HG03342 (cell line): ENCODE measurements around the gene SSC4D.
"Not testable (repeated sequence)": the region's sequence is repeated elsewhere in the genome, so short reads cannot be mapped to it uniquely, and the experiment has no call there.

Experiments
- ATAC-seq: cut with Tn5 transposase; IDR thresholded peaks from one replicate; pipeline ENCODE4 v1.9.1; 2021; ENCODE audit warnings: mild to moderate bottlenecking, moderate library complexity; ENCODE audit not compliant: unreplicated experiment

Gene SSC4D

DNA sequence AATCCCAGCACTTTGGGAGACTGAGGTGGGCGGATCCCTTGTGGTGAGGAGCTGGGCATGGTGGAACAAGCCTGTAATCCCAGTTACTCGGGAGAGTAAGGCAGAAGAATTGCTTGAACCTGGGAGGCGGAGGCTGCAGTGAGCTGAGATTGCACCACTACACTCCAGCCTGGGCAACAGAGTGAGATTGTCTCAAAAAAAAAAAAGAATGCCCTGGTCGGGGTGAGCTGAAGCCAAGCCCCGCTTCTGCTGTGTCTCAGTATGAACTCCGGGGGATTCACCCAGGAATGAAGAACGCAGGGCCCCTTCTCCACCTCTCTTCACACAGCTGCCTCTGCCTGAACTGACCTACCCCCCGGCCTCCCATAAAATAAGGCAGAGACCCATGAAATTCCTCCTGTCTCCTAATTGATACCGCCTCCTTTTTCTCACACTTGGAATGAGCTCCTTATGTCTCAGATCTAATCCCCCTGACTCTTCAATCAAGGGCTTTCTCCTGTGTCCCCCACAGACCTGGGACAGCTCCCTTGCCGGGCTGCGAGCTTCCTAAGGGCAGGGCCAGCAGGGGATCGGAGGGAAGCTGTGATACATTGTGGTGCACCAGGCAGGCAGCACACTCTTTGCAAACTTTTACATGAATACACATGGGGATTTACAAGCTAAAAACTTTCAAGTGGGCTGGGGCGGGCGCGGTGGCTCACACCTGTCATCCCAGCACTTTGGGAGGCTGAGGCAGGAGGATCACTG lies 14.3 kb upstream of the SSC4D start:
- ATAC-seq: no peak

DNA sequence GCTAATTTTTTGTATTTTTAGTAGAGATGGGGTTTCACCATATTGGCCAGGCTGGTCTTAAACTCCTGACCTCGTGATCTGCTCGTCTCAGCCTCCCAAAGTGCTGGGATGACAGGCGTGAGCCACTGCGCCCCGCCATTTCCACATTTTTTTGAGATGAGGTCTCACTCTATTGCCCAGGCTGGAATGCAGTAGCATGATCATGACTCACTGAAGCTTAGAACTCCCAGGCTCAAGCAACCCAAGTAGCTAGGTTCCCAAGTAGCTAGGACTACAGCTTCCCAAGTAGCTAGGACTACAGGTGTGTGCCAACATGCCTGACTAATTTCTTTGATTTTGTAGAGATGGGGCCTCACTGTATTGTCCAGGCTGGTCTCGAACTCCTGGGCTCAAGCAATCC lies 11.6 kb upstream of the SSC4D start:
- ATAC-seq: not testable (repeated sequence)

GRCh38 chr7:76417654-76418310 lies 8.3 kb upstream of the SSC4D start:
- not testable (repeated sequence) for ATAC-seq

GRCh38 chr7:76412249-76412648 lies 2.8 kb upstream of the SSC4D start:
- ATAC-seq: no peak

DNA sequence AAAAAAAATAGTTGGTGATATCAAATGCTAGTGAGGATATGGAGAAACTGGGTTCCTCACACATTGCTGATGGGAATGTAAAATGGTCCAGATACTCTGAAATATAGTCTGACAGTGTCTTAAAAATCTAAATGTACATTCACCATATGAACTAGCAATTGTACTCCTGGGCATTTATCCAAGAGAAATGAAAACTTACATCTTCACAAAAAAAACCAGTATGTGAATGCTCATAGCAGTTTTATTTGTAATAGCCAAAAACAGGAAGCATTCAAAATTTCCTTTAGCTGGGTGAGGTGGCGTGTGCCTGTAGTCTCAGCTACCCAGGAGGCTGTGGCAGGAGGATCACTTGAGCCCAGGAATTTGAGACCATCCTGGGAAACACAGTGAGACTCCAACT lies 2.1 kb upstream of the SSC4D start:
- ATAC-seq: no peak

GRCh38 chr7:76408121-76408560 lies 1.4 kb downstream of the SSC4D start:
- no peak for ATAC-seq

- ATAC-seq: no peak
Measured at GRCh38 chr7:76407718-76408117, 1.8 kb downstream of the SSC4D start.

DNA sequence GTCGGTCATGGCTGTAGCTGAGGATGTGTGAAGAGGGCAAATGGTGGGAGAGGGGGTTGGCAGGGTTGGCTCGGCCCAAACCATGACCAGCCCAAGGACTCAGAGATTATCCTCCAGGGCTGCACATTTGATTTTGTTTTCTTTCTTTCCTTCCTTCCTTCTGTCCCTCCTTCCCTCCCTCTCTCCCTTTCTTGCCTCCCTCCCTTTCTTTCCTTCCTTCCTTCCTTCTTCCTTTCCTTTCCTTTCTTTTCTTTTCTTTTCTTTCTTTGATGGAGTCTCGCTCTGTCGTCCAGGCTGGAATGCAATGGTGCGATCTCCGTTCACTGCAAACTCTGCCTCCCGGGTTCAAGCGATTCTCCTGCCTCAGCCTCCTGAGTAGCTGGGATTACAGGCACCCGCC lies 3.8 kb downstream of the SSC4D start:
- no peak for ATAC-seq

GRCh38 chr7:76403780-76404494 lies 5.6 kb downstream of the SSC4D start:
- ATAC-seq: no peak

DNA sequence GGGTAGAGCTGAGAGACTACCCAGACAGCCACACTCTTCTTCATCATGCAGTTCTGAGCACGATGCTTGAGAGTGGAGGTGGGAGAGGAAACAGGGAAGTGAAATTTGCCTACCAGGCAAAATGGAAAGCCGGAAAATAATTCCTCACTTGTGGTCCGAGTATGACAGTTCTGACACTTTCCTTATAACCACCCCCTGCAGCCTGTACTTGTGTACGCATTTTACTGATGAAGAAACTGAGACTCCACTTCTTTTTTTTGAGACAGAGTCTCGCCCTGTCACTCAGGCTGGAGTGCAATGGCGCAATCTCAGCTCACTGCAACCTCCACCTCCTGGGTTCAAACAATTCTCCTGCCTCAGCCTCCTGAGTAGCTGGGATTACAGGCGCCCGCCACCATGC lies 6.4 kb downstream of the SSC4D start:
- ATAC-seq: not testable (repeated sequence)

DNA sequence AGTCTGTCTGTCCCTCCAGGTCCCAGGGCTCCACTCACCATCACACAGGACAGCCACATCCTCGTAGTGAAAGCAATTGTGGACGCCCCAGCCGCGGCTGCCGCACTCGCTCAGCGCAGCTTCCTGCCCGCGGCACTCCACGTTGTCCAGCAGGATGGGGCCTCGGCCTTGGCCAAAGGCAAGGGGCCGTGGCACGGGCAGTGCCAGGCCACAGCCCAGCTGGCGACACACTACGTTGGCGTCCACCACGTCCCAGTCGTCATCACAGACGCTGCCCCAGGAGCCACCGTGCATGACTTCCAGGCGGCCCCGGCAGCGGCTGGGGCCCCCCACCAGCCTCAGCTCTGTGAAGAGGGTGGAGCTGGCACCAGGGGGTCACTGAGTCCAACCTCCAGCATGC lies 9.2 kb downstream of the SSC4D start:
- ATAC-seq: no peak

DNA sequence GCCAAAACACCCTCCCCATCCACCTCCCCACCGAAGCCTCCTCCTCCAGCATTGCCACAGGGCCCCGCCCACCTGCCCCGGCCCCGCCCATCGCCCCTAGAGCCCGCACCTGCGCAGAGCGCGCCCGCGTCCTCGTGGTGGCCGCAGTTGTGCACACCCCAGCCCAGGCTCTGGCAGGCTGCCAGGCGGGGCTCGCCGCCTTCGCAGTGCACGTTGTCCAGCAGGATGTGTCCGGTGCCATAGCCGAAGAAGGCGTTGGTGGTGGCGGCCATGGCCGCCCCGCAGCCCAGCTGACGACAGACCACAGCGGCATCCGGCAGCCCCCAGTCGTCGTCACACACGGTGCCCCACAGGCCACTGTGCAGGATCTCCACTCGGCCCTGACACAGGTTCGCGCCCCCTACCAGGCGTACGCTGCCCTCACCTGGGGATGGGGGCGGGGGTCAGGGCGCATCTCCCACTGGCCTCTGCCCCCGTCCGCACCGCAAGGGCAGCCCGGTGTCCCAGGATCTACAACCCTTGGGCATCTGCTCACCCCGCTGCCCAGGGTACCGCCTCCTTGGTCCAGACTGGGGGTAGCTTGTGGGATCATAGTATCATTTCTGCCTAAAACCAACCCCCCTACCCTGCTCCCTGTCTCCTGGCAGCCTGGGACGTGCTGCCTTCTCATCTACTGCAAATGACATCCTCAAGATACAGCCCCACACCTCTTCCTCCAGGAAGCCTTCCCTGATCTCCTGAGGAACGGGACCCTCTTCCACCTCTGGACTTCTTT lies 11.9 kb downstream of the SSC4D start:
- ATAC-seq: no peak

DNA sequence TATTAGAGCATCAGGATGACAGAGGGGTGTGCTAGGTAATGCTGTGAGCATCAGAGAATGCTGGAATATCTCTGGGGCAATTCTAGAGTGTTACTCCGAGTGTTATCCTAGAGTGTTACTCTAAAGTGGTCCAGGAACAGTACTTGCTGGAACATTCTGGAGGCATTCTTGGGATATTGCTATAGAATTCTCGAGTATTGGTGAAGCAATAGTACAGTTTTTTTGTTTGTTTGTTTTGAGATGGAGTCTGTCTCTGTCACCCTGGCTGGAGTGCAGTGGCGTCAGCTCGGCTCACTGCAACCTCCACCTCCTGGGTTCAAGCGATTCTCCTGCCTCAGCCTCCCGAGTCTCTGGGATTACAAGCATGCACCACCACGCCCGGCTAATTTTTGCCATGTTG lies 12.6 kb downstream of the SSC4D start:
- no peak for ATAC-seq

DNA sequence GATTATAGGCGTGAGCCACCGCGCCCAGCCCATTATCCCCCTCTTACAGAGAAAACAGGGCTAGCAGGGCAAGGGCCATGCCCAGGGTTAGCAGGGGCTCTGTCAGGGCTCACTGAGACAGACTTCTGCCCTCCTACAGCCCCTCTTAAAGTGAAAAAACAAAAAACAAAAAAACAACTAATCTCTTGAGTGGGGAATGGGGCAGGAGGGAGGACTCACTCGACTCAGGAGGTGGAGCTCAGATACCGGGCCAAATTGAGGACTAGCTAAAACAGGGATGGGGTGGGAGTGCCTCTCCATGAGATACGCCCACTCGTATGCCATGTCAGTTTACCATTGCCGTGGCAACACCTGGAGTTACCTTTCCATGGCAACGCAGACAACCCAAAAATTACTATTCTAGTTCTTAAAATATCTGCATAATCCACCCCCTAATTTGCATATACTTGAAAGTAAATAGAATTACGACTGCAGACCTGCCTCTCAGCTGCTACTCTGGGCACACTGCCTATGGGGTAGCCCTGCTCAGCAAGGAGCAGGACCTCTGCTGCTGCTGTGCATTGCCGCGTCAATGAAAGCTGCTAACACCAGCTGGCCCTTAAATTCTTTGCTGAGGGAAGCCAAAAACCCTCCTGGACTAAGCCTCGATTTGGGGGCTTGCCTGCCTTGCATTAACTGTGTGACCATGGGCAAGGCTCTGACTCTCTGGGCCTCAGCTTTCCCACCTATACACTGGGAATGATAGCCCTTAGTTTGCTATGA lies 13.4 kb downstream of the SSC4D start:
- no peak for ATAC-seq

- ATAC-seq: not testable (repeated sequence)
Measured at GRCh38 chr7:76395605-76395964, 13.9 kb downstream of the SSC4D start.

DNA sequence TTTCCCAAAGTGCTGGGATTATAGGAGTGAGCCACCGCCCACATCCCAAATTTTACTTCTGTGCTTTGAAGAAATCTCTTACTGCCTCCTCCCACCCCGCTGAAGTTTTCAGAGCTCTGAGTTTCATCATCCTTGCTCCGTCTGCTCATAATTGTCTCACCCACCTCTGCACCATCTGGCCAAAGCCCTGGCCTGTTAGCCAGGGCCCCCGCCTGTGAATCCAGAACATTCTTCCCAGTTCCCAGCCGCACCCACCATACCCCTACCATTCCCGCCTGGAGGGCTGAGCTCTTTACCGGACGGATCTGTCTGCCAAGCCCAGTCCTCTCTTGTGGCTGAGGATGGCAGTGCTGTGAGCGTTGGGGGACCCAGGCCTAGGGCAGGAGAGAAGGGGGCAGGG lies 14.5 kb downstream of the SSC4D start:
- no peak for ATAC-seq

GRCh38 chr7:76393116-76394031 lies 16.1 kb downstream of the SSC4D start:
- peak; percentile 79 for ATAC-seq

DNA sequence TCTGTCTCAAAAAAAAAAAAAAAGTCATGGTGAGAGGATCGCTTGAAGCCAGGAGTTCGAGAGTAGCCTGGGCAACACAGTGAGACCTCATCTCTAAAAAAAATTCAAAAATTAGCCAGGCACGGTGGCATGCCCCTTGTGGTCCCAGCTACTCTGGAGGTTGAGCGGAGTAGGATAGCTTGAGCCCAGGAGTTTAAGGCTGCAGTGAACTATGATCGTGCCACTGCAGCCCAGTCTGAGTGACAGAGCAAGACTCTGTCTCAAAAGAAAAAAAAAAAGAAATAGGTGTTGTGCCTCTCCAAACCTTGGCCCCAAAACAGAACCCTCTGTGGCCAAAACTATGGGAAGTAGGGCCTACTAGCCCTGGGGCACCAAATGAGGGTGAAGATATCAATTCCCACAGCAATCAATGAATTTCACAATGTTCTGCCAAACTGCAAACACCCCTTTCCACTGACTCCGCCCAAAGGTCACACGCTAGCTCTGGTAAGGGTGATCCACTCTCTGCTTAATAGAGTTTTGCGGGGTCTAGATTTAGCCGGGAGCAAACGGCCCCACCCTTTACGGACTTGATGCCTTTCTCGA lies 16.9 kb downstream of the SSC4D start:
- no peak for ATAC-seq

- ATAC-seq: no peak
Measured at GRCh38 chr7:76390092-76390491, 19.4 kb downstream of the SSC4D start.
